Fibroblast of pulmonary artery (primary cell): ENCODE data around the gene CEMP1.
A peak's percentile ranks its signal among the peaks of the same experiment; 100 is the strongest.
"Not testable (repeated sequence)": the region's sequence is repeated elsewhere in the genome, so short reads cannot be mapped to it uniquely, and the experiment has no call there.

ENCODE experiments used
- DNase-seq: peaks from one replicate; pipeline ENCODE4 v3.0.0-alpha.2; 2010; ENCODE audit warnings: low read depth
- H3K4me3 ChIP-seq: replicated peaks from 2 replicates; pipeline ENCODE4 v1.5.1; 2011; ENCODE audit warnings: low read depth, mild to moderate bottlenecking, control low read depth, low read length, moderate library complexity
- TF ChIP-seq, protein P1 (sequence below): IDR thresholded peaks from 2 replicates; pipeline ENCODE4 v1.5.1; 2011; ENCODE audit warnings: mild to moderate bottlenecking, control low read depth, low read length, inconsistent platforms; ENCODE audit errors: missing control alignments

Gene CEMP1, protein sequence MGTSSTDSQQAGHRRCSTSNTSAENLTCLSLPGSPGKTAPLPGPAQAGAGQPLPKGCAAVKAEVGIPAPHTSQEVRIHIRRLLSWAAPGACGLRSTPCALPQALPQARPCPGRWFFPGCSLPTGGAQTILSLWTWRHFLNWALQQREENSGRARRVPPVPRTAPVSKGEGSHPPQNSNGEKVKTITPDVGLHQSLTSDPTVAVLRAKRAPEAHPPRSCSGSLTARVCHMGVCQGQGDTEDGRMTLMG

DNA sequence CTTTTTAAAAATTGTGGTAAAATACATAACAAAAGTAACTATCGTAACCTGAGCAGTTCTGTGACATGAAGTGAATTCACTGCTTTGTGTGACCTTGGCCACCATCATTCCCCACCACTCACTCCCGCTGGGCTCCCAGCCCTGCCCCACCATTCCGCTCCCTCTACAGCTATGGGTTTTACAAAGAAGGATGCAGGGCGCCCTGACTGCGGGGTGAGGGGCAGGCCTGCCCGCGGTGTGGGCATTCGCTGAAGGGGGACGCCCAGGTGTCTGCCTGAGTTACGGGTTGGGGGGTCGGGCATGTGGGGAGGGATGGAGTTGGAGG is at the start of gene CEMP1:
TSS of gene CEMP1 (minus strand) at position 38 of the 325 bp plus-strand sequence. CDS start 335 bp downstream, outside the sequence.
- peak within 1 kb of the TSS; percentile 65 for H3K4me3 ChIP-seq
- TF ChIP-seq, protein P1, sequence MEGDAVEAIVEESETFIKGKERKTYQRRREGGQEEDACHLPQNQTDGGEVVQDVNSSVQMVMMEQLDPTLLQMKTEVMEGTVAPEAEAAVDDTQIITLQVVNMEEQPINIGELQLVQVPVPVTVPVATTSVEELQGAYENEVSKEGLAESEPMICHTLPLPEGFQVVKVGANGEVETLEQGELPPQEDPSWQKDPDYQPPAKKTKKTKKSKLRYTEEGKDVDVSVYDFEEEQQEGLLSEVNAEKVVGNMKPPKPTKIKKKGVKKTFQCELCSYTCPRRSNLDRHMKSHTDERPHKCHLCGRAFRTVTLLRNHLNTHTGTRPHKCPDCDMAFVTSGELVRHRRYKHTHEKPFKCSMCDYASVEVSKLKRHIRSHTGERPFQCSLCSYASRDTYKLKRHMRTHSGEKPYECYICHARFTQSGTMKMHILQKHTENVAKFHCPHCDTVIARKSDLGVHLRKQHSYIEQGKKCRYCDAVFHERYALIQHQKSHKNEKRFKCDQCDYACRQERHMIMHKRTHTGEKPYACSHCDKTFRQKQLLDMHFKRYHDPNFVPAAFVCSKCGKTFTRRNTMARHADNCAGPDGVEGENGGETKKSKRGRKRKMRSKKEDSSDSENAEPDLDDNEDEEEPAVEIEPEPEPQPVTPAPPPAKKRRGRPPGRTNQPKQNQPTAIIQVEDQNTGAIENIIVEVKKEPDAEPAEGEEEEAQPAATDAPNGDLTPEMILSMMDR = no peak
- DNase-seq = no peak

DNA sequence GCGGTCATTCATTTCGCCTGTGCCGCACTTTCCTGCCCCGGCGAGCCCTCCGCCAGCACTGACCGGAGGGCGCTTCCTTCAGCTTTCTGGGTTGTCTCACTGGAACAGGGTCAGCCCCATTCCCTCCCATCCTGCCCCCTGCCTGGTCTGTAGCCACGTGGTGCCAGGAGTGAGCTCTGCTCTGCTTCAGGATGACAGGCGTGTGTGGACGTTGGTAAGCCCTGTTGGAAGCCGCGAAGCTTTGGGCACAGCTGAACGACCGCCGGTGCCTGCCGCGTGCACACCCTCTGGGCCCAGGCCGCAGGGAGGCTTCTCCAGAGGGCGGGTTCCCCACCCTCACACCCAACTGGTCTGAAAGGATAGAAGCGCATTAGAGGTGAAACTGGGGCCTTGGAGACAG is 49.6 kb upstream of the CEMP1 start:
- not testable (repeated sequence) for DNase-seq, H3K4me3 ChIP-seq

- H3K4me3 ChIP-seq, DNase-seq: not testable (repeated sequence)
Measured at GRCh38 chr16:2580143-2580542, 48.9 kb upstream of the CEMP1 start.

DNA sequence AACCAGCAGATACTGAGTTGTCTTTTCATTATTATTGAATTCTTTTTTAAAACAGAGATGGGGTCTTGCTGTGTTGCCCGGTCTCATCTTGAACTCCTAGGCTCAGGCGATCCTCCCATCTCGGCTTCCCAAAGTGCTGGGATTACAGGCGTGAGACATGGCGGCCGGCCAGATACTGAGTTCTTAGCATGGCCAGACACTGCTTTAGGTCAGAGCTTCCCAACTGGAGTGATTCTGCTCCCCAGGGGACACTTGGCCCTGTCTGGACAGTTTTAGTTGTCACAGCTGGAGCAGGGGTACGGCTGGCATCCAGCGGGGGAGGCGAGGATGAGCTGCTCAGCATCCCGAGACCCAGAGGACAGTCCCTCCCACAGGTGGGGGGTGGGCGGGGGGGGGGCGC is 47.7 kb upstream of the CEMP1 start:
- not testable (repeated sequence) for H3K4me3 ChIP-seq, DNase-seq

DNA sequence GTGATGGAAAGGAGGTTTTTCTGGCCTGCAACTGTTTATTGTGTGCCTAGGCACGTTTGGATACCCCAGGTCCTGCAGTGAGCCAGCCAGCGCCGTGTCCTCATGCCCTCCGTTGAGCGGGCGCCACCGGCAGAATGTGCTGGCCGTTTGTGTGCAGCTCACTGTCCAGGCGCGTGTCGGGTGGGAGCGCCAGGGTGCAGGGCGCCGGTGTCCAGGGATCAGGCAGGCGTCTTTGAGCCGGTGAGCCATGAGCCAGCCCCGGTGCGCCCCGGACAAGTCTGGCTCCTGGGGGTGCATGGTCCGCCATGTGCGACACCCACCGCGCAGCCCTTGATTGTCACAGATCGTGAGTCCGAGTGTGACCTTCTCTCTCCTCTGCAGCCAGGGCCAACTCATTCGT is 45.8 kb upstream of the CEMP1 start:
- DNase-seq, H3K4me3 ChIP-seq: not testable (repeated sequence)

DNA sequence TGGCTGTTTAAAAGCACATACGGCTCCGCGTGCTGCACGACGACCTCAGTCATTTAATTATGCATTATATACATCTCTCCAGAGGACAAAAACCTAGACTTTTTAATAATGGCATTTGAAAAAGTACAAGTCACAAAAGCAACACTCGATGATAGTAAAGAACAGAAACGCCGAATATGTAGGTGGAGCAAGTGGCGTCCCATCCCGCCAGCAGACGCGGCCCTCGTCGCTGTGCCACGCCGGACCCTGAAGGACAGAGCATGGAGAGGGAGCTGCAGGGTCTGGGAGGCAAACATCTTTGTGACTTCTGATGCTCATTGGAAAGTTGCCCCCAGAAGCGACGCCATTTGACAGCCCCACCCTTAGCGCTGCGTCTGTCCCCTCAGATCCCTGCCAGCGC is 44.6 kb upstream of the CEMP1 start:
- not testable (repeated sequence) for H3K4me3 ChIP-seq, DNase-seq

DNA sequence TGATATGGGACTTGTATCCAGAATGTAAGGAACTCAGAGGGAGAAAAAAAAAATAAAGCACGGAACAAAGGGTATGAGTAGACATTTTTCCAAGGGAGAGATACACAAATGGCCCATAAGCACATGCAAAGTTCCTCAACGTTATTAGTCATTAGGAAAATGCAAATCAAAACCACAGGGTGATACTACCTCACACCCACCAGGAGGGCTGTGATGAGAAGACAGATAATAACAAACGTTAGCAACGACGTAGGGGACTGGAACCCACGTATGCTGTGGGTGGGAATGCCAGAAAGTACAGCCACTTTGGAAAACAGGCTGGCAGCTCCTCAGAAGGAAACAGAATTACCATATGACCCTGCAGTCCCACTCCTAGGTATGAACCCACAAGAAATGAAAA is 41.5 kb upstream of the CEMP1 start:
- not testable (repeated sequence) for H3K4me3 ChIP-seq, DNase-seq

DNA sequence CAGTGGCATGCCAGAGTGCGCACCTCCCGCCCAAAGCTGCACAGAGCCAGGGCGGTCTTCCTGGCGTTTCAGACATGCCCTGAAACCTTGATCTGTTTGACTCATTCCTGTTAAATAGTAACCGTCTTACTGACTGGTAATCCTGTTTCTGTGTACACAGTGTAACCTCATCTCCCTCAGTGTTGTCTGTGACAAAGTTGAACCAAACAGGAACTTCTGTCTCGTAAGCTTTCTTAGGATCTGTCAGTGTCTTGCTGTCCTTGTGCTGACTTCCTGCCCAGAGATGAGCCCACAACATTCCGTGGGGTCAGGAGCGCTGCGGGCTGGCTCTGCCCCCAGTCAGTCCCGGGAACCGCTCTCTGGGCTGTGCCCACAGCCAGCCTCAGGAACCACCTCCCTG is 37.4 kb upstream of the CEMP1 start:
- H3K4me3 ChIP-seq, DNase-seq: not testable (repeated sequence)

GRCh38 chr16:2567506-2567905 is 36.3 kb upstream of the CEMP1 start:
- not testable (repeated sequence) for DNase-seq, H3K4me3 ChIP-seq

- not testable (repeated sequence) for H3K4me3 ChIP-seq, DNase-seq
- TF ChIP-seq, protein P1 = peak; percentile 23
Measured at GRCh38 chr16:2560798-2561133, 29.6 kb upstream of the CEMP1 start.

DNA sequence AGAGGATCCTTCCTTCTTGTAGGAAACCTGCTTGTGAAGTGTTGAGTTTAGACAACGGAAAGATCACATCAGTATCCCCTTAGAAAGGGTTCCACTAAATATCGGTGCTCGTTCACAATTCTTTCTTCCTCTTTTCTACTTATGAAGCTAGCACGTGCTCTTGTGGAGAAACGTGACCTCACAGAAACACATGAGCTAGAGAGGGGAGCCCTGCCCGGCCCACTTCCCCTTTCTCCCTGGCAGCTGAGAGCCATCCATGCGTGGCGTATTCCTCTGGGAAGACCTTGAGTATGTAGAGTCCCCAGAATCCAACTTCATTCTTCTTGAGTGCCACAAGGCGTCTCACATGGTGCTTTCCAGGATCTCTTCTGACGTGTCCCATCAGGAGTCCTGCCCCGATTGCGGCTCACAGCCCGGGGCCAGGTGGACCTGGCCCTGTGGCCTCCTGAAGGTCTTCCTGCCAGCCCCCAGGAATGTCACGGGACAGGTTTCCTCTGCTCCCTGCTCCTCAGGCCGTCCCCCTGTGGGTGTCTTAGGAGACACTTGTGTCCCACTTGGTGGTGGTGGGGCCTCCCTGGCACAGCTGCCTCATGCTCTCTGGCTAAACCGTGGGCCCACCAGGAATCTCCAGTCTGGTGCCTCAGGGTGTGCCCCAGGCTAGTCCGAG is 29.1 kb upstream of the CEMP1 start:
- H3K4me3 ChIP-seq, DNase-seq: not testable (repeated sequence)

DNA sequence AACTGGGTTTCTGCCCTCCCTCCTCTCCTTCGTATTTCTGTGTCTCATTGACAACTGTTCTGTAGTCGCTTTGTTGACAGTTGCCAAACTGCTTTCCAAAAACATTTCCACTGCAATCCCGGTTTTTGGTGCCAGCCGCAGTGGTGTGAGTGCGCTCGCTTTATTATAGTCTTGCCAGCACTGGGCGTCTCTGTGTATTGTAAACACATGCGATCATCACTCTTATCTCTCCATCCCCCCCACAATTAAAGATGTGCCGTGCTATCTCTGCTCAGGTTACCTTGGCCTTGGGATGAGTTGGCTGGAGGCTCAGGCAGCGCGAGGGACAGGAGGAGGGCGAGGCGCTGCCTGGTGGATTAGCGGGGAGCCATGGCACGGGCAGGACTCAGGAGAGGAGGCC is 25.9 kb upstream of the CEMP1 start:
- H3K4me3 ChIP-seq, DNase-seq: not testable (repeated sequence)

DNA sequence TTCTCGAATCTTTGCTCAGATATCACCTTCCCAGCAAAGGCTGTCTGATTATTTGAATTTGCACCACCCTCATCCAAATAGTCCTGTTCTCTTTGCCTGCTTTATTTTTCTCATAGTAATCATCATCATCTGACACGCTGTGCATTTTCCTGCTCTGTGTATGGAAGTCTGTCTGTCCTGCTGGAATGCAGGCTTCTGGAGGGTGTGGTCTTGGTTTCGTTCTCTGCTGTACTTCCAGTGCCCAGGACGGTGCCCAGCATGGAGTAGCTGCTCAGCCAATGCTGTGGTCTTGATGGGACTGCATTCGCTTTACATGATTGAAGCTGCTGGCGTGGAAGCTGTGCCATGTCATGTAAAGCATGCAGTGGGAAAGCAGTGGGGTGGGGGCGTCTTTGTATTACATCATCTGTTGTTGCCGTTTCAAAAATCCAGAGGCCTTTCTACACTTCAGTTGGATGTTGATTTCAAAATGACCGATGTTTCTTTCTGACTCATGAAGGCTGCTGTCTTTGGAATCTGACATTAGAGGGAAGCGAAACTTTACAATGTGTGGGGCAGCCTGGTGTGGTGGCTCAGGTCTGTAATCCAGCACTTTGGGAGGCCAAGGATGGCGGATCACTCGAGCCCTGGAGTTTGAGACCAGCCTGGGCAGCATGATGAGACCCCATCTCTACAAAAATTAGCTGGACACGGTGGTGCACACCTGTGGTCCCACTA is 23.7 kb upstream of the CEMP1 start:
- not testable (repeated sequence) for H3K4me3 ChIP-seq, DNase-seq
